Cardiac muscle cell (in vitro differentiated cells and primary cell): Measurements from ENCODE around the gene ZNF487. TPM values are rescaled to one million over a fixed set of nuclear protein-coding genes. Genes with fewer than 3 reads are reported as not detected.

Experiments
- DNase-seq, 2 donors: peaks; one replicate each; pipeline versions ENCODE4 v3.0.0 to v3.0.0-alpha.2; 2010 to 2017; ENCODE audit warnings: low read depth in 1 of 2, low spot score in 1 of 2
- H3K27ac ChIP-seq: fragments of 200-600 bp; sonication (generic); 2 replicates; pipeline ENCODE4 v1.5.1; 2016
- H3K27me3 ChIP-seq: fragments of 200-600 bp; sonication (generic); 2 replicates; pipeline ENCODE4 v1.6.0; 2016; ENCODE audit warnings: control low read depth
- H3K36me3 ChIP-seq: fragments of 200-600 bp; sonication (generic); 2 replicates; pipeline ENCODE4 v1.5.1; 2016; ENCODE audit warnings: control low read depth
- H3K4me1 ChIP-seq: fragments of 200-600 bp; sonication (generic); 2 replicates; pipeline ENCODE4 v1.8.1; 2017; ENCODE audit warnings: low read depth, mild to moderate bottlenecking, mixed run types
- H3K4me3 ChIP-seq: fragments of 200-600 bp; sonication (generic); 2 replicates; pipeline ENCODE4 v1.5.1; 2016; ENCODE audit warnings: mild to moderate bottlenecking
- H3K9me3 ChIP-seq: fragments of 200-600 bp; sonication (generic); 2 replicates; pipeline ENCODE4 v1.5.1; 2017; ENCODE audit warnings: low read depth, mild to moderate bottlenecking, control low read depth
- CTCF ChIP-seq: IDR thresholded peaks from 2 replicates; pipeline ENCODE4 v1.5.1; 2012; ENCODE audit warnings: low read depth, mild to moderate bottlenecking, low read length
- polyA plus RNA-seq: library from polyadenylated mRNA; unstranded; fragments of >200 nt; fragmentation: Nextera tagmentation; extraction: Ambion mirVana; gene quantifications from 2 replicates; pipeline ENCODE4 v1.2.1, GENCODE V29; 2016
- total RNA-seq: library from RNA; depleted of rRNA; stranded (reverse); fragments of >200 nt; gene quantifications from 2 replicates; pipeline ENCODE4 v1.2.3, GENCODE V29; 2016

Gene ZNF487
- total and polyA plus RNA-seq, 2 experiments from 2014 or later: 6.0 to 9.0 TPM

- no peaks in the 10 kb centered on the region for H3K27me3 ChIP-seq
- H3K4me3 ChIP-seq: no peak overlapping the region
- H3K4me1 ChIP-seq: peaks cover 17% of the 10 kb centered on the region
- DNase-seq: no peak
- H3K9me3 ChIP-seq: no peaks in the 10 kb centered on the region
- H3K36me3 ChIP-seq: no peaks in the 10 kb centered on the region
- no peak overlapping the region for H3K27ac ChIP-seq
- no peak for TF ChIP-seq CTCF
These were observed 34.7 kb upstream of the ZNF487 start for GRCh38 chr10:43402176-43402575.

GRCh38 chr10:43402880-43403452 lies 33.9 kb upstream of the ZNF487 start:
- no peak for TF ChIP-seq CTCF
- Histone ChIP-seq H3K36me3 (no peaks in the 10 kb centered on the region), H3K27ac (no peak overlapping the region), H3K4me3 (no peak overlapping the region), H3K4me1 (peaks cover 13% of the 10 kb centered on the region), H3K9me3 (no peaks in the 10 kb centered on the region), H3K27me3 (no peaks in the 10 kb centered on the region)
- no peak for DNase-seq

GRCh38 chr10:43403911-43404703 lies 32.8 kb upstream of the ZNF487 start:
- Histone ChIP-seq H3K4me3 (no peak overlapping the region), H3K27me3 (no peaks in the 10 kb centered on the region), H3K9me3 (no peaks in the 10 kb centered on the region), H3K27ac (no peak overlapping the region), H3K36me3 (no peaks in the 10 kb centered on the region), H3K4me1 (peaks cover 13% of the 10 kb centered on the region)
- no peak for DNase-seq
- TF ChIP-seq CTCF: no peak

- H3K4me1 ChIP-seq: peaks cover 13% of the 10 kb centered on the region
- DNase-seq: no peak
These were observed 32.2 kb upstream of the ZNF487 start for GRCh38 chr10:43404704-43405084.

GRCh38 chr10:43407148-43407575 lies 29.7 kb upstream of the ZNF487 start:
- no peaks in the 10 kb centered on the region for H3K9me3 ChIP-seq
- peak overlapping the region; percentile 77 for H3K4me3 ChIP-seq
- H3K27ac ChIP-seq: peak overlapping the region; percentile 89
- H3K27me3 ChIP-seq: no peaks in the 10 kb centered on the region
- peak; percentile 58 to 76 for DNase-seq
- H3K4me1 ChIP-seq: peaks cover 9% of the 10 kb centered on the region
- no peaks in the 10 kb centered on the region for H3K36me3 ChIP-seq
- no peak for TF ChIP-seq CTCF

More at GRCh38 chr10:43404704-43405084, 32.2 kb upstream of the ZNF487 start:
- no peak for TF ChIP-seq CTCF
- no peaks in the 10 kb centered on the region for H3K36me3 ChIP-seq
- no peaks in the 10 kb centered on the region for H3K9me3 ChIP-seq
- no peak overlapping the region for H3K27ac ChIP-seq
- no peak overlapping the region for H3K4me3 ChIP-seq
- no peaks in the 10 kb centered on the region for H3K27me3 ChIP-seq
